Prostate gland (tissue), 2 donors: Measurements from ENCODE around the gene KRT6B.
A peak's percentile ranks its signal among the peaks of the same experiment; 100 is the strongest.

ENCODE experiments used
- POLR2A ChIP-seq: fragments of 450-650 bp; IDR thresholded peaks from one replicate; pipeline ENCODE4 v1.6.1; 2016; ENCODE audit warnings: antibody characterized with exemption, mild to moderate bottlenecking
- POLR2AphosphoS5 ChIP-seq: sonication (generic); formaldehyde crosslinking; IDR thresholded peaks from one replicate; pipeline ENCODE4 v1.6.1; 2017; ENCODE audit warnings: antibody characterized with exemption
- TF ChIP-seq, protein P1 (sequence below), 4 experiments: fragments of 200-600 bp in 2 of 4; fragments of 450-650 bp in 2 of 4; sonication (generic) in 2 of 4; IDR thresholded peaks; 1 replicate in 3 of 4; 2 replicates in 1 of 4; pipeline ENCODE4 v1.5.1; 2016 to 2019; ENCODE audit warnings: antibody characterized with exemption in 4 of 4, mild to moderate bottlenecking in 2 of 4, moderate library complexity in 2 of 4

DNA sequence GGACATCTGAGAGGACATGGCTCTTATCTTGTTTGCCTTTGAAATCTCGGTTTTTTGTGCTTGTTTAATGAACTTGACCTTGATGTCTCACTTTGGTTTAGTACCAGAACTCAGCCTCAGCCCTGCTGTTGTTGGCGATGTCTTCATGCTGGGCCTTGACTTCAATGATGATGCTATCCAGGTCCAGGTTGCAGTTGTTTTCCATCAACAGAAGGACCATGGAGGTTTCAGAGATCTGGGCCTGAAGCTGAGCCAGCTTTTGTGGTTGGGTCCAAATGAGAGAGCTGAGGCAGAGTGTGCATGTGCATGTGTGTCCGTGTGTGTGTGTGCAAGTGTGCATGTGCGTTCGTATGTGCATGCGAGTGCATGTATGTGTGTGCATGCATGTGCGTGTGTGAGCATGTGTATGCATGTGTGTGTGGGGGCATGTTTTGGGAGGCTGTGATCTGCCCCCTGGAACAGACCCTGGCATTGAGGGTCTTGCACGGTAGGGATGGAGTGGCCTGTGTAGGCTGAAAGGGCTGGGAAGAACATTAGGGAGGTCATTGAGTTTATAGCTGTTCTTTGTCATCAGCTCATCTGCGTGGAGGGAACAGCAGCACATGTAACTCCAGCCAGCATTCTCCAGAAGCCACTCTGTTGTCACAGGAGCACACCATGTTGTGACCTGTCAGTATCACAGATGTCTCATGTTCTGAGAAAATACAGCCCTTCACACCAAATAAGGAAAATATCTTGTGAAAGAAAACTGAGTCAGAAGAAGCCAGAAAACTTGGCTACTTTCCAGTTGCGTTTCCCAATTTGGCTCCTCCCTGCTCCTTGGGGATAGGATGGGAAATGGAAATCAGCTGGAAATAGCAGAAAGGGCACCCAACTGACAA is 35.8 kb downstream of the KRT6B start:
- TF ChIP-seq, protein P1, sequence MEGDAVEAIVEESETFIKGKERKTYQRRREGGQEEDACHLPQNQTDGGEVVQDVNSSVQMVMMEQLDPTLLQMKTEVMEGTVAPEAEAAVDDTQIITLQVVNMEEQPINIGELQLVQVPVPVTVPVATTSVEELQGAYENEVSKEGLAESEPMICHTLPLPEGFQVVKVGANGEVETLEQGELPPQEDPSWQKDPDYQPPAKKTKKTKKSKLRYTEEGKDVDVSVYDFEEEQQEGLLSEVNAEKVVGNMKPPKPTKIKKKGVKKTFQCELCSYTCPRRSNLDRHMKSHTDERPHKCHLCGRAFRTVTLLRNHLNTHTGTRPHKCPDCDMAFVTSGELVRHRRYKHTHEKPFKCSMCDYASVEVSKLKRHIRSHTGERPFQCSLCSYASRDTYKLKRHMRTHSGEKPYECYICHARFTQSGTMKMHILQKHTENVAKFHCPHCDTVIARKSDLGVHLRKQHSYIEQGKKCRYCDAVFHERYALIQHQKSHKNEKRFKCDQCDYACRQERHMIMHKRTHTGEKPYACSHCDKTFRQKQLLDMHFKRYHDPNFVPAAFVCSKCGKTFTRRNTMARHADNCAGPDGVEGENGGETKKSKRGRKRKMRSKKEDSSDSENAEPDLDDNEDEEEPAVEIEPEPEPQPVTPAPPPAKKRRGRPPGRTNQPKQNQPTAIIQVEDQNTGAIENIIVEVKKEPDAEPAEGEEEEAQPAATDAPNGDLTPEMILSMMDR (IDR thresholded peaks at IDR 0.05): no peak
- TF ChIP-seq POLR2AphosphoS5 (peak; percentile 22), POLR2A (no peak)
